Ammon's horn (tissue), 1 donor: ENCODE results near the gene FCHO1.
"Not testable (repeated sequence)": the region's sequence is repeated elsewhere in the genome, so short reads cannot be mapped to it uniquely, and the experiment has no call there.

Experiments
- DNase-seq: peaks from one replicate; pipeline ENCODE4 v3.0.0-alpha.2; 2016; ENCODE audit warnings: low spot score

FCHO1 gene

GRCh38 chr19:17762505-17763229 is 11.4 kb downstream of the FCHO1 start:
- DNase-seq: peak; percentile 69

DNA sequence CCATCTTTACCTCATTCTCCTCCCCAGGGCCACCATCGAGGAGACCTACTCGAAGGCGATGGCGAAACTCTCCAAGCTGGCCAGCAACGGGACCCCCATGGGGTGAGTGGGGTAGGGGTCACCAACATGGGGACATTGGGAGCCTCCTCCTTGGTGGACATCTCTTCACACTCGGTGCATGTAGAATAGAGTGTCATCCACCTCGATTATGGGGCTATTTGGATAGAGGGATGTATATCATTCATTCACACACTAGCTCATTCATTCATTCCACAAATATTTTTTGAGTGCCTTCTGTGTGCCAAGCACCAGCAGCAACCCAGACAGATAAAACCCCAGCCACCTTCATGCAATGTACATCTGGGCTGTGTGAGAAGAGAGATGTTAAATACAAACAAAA is 13.1 kb downstream of the FCHO1 start:
- DNase-seq: no peak

DNA sequence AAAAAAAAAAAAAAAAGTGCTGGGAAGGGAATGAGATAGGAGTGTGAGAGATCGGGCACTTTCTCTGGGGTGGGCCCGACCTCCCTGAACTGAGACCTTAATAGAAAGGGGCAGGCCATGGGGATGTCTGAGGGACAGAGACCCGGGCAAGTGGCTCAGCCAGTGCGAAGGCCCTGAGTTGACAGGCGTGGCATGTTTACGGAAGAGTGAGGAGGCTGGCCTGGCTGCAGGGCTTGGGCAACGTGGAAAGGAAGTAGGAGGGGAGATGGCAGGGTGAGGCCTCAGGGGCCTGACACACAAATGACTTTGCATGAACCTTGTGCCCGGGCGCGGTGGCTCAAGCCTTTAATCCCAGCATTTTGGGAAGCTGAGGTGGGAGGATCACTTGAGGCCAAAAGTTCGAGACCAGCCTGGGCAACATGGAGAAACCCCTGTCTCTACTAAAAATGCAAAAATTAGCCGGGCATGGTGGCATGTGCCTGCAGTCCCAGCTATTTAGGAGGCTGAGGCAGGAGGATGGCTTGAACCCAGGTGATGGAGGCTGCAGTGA is 13.9 kb downstream of the FCHO1 start:
- peak; percentile 78 for DNase-seq

DNA sequence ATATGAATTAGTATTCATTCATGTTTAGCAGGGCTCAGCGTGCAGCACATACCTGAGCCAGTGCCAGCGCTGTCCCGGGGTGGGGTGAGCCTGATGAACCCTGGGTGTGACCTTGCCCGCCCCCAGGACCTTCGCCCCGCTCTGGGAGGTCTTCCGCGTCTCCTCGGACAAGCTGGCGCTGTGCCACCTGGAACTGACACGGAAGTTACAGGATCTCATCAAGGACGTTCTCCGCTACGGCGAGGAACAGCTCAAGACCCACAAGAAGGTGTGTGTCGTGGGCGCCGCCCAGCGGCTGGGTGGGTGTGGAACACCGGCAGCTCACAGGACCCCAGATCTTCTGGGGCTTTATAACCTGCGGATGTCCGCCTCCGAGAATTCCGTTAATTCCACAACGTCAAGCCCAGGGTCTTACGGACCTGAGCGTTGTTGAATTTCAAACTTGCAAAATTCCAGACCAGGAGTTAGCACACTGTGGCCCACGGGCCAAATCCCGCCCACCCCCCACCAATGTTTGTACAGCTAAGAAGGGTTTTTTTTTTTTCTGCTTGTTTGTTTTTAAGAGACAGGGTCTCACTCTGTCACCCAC is 15.4 kb downstream of the FCHO1 start:
- DNase-seq: peak; percentile 81

GRCh38 chr19:17767559-17767958 is 16.3 kb downstream of the FCHO1 start:
- no peak for DNase-seq

DNA sequence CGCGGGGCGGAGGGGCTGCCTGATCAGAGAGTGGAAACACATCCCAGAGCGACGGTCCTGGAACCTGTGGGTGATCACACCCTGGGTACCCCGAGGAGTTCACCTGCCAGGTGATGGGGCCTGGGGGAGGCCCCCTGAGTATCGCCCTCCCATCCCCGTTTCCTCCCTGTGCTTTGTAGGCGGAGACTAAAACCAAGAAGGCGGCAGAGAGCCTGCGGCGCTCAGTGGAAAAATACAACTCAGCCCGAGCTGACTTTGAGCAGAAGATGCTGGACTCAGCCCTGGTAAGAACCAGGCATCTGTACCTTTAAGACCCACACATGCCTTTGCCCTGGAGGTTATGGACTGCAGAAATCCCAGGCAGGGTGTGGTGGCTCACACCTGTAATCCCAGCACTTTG is 19.3 kb downstream of the FCHO1 start:
- no peak for DNase-seq

GRCh38 chr19:17772172-17772571 is 20.9 kb downstream of the FCHO1 start:
- no peak for DNase-seq

- DNase-seq: no peak
These were observed 24.1 kb downstream of the FCHO1 start for GRCh38 chr19:17775245-17775927.

DNA sequence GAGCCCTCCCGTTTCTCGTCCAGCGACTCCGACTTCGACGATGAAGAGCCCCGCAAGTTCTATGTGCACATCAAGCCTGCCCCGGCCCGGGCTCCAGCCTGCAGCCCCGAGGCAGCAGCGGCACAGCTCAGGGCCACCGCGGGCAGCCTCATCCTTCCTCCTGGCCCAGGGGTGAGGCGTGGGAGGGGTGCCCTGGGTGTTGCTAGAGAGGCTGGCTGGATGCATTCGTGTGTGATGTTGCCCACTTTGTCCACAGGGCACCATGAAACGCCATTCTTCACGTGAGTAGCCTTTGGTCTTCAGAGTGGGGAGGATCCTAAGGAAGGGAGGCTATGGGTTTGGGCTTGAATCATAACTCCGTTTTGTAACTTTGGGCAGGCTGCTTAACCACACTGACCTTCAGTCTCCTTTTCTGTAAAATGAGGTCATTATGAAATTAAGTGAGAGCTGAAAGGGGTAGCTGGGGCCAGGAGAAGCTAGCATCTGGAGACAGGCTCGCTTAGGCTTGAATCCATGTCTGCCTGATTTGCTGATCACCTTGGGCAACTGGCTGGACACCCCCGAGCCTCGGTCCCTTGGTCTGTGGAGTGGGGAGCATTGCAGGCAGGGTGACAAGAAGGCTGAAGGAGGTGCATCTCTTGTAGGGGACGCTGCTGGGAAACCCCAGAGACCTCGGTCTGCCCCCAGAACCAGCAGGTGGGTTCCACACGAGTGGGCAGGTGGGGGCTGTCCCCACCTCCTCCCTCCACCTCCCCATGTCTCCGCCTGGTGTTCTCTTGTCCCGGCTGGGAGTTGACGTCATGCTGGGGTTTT is 24.9 kb downstream of the FCHO1 start:
- no peak for DNase-seq

- DNase-seq: not testable (repeated sequence)
These were observed 26.6 kb downstream of the FCHO1 start for GRCh38 chr19:17777840-17778239.

- DNase-seq: no peak
These were observed 27.1 kb downstream of the FCHO1 start for GRCh38 chr19:17778251-17778967.

DNA sequence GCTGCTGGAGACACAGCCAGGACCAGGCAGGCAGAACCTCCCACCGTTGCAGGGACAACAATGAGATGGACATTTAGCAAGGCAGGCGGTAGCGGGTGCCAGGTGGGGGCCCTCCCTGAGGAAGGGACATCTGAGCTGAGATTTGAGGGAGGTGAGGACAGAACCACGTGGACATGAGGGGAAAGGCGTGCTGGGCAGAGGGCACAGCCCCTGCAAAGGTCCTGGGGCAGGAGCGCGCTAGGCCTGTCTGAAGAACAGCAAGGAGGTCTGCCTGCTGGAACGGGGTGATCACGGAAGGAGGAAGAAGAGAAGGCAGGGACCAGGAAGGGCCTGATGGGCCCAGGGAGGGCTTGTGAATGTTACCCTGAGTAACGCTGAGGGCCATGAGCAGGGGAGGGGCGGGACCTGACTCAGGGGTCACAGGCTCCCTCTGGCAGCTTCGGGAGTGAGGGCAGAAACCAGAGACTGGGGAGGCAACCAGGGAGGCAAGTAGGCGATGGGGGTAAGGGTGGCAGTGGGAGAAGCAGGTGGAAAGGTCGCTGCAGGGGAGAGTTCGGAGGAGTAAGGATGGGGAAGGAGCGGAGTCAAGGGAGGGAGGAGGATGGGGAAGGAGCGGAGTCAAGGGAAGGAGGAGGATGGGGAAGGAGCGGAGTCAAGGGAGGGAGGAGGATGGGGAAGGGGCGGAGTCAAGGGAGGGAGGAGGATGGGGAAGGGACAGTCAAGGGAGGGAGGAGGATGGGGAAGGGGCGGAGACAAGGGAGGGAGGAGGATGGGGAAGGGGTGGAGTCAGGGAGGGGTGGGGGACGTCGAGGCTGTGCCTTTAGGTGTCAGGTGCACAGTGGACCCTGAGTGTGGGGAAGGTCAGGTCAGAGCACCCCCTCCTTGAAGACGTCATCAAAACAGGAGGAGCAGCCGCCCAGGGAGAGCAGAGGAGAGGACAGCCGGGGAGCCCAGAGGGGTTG is 28.0 kb downstream of the FCHO1 start:
- peak; percentile 85 for DNase-seq

DNA sequence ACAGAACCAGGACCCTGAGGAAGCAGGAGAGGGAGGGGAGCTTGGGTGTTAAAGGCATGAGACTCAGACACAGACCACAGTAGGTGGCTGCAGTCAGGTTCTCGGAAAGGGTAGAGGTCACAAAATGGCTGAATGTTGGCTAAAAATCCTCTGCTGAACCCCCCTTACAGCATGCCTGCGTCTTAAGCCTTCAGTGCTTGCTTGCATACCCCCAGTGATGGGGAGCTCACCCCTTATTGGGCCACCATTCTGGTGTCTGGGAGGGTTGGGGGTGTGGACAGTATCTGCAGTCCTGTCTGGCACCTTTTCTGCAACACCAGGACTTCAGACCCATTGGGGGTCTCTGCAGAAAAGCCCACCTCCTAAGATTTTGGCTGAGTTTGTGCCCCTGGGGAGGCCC is 29.5 kb downstream of the FCHO1 start:
- no peak for DNase-seq

GRCh38 chr19:17783721-17784120 is 32.4 kb downstream of the FCHO1 start:
- not testable (repeated sequence) for DNase-seq

GRCh38 chr19:17784201-17785008 is 33.1 kb downstream of the FCHO1 start:
- peak; percentile 73 for DNase-seq

GRCh38 chr19:17787274-17787913 is 36.1 kb downstream of the FCHO1 start:
- DNase-seq: no peak

GRCh38 chr19:17788632-17789031 is 37.4 kb downstream of the FCHO1 start:
- DNase-seq: no peak

DNA sequence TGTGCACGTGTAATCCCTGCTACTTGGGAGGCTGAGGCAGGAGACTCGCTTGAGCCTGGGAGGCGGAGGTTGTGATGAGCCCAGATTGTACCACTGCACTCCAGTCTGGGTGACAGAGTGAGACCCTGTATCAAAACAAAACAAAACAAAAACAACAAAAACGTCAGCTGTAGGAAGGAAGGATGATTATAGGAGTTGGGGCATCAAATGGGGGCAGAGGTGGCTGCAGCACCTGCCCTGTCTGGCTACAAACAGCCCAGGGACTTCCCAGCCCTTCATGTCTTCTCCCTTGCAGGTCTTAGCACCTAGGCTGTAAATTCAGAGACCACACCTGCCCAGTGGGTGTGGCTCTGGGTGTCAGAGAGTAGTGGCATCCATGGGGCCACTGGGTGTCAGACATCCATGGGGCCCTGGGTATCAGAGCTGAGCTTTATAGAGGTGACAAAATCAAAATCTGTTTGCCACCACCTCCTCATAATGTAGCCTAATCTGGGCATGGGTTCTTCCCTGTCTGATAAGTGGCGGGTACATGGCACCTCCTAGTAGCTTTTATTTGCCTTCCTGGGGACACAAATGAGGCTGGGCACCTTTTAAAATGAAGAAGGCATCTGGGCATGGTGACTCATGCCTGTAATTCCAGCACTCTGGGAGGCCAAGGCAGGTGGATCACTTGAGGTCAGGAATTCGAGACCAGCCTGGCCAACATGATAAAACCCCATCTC is 38.9 kb downstream of the FCHO1 start:
- DNase-seq: no peak
